ENCODE results near the gene TMEM42. TPM values are rescaled to one million over a fixed set of nuclear protein-coding genes. Genes with fewer than 3 reads are reported as not detected.

TMEM42 gene
- total RNA-seq, 1 experiment from 2014 or later: 12.7 TPM

GRCh38 chr3:44913868-44914468, 52.3 kb downstream of the TMEM42 start:
- intact Hi-C loops (cut with micrococcal nuclease; ENCODE audit: unreplicated experiment) (loop anchor here (5.0 kb wide), 1 partner anchor 382 kb away; no protein-coding TSS in a partner anchor), in situ Hi-C loops (cut with HindIII; ENCODE audit: low pct_unique_long_range_greater_than_20kb, low sequenced_read_pairs) (no loop called here)
- no peak overlapping the region for H3K27ac ChIP-seq (ENCODE audit: low read length)
- no peaks in the 10 kb centered on the region for H3K9me3 ChIP-seq (ENCODE audit: control insufficient read depth, insufficient read depth, low read depth, low read length)
- H3K4me3 ChIP-seq (ENCODE audit: low read depth in 2 of 2, low read length in 2 of 2): no peak overlapping the region
- no TSS peak for BruUV-seq (replicated peaks)
- peak in 1 of 2 experiments; percentile 67; a peak in 1 of 4 replicates for TF ChIP-seq REST (IDR thresholded peaks at IDR 0.05; ENCODE audit: insufficient read depth in 1 of 2, low read depth in 2 of 2, low read length in 1 of 2)
- no peak for TF ChIP-seq POLR2AphosphoS5 (IDR thresholded peaks at IDR 0.05; ENCODE audit: low read depth, low read length)
- TF ChIP-seq TCF7L2 (IDR thresholded peaks at IDR 0.05; ENCODE audit: low read depth, low read length): no peak
- no peak for TF ChIP-seq SIN3A (IDR thresholded peaks at IDR 0.05; ENCODE audit: borderline replicate concordance, insufficient read depth, low read depth, low read length)
- TF ChIP-seq CTCF (IDR thresholded peaks at IDR 0.05): peak; percentile 81
- H3K27me3 ChIP-seq (ENCODE audit: control insufficient read depth, insufficient read depth, low read length): no peaks in the 10 kb centered on the region
- POLR2A ChIA-PET: interaction anchor here (0.8 kb wide), 1 partner anchor 49 kb away, joined by 4 read pairs; no protein-coding TSS in a partner anchor
- H3K4me1 ChIP-seq (ENCODE audit: control insufficient read depth, insufficient read depth, low read length): no peaks in the 10 kb centered on the region
- ATAC-seq: peak; percentile 89
- peak; percentile 47 for DNase-seq (ENCODE audit: low read depth, low spot score)
- CTCF ChIA-PET: no interaction called here
- no peaks in the 10 kb centered on the region for H3K36me3 ChIP-seq (ENCODE audit: control insufficient read depth, insufficient read depth, low read length)

GRCh38 chr3:44914936-44915335, 53.2 kb downstream of the TMEM42 start:
- no TSS peak for BruUV-seq (replicated peaks)
- ATAC-seq (peak; percentile 80), DNase-seq (ENCODE audit: low read depth, low spot score) (no peak)
- in situ Hi-C loops (cut with HindIII; ENCODE audit: low pct_unique_long_range_greater_than_20kb, low sequenced_read_pairs) (no loop called here), intact Hi-C loops (cut with micrococcal nuclease; ENCODE audit: unreplicated experiment) (loop anchor here (5.0 kb wide), 1 partner anchor 383 kb away; no protein-coding TSS in a partner anchor)
- TF ChIP-seq SIN3A (IDR thresholded peaks at IDR 0.05; ENCODE audit: borderline replicate concordance, insufficient read depth, low read depth, low read length): no peak
- no peak for TF ChIP-seq REST (IDR thresholded peaks at IDR 0.05; ENCODE audit: insufficient read depth in 1 of 2, low read depth in 2 of 2, low read length in 1 of 2)
- no peak for TF ChIP-seq POLR2AphosphoS5 (IDR thresholded peaks at IDR 0.05; ENCODE audit: low read depth, low read length)
- no peak for TF ChIP-seq TCF7L2 (IDR thresholded peaks at IDR 0.05; ENCODE audit: low read depth, low read length)
- peak; percentile 52 for TF ChIP-seq CTCF (IDR thresholded peaks at IDR 0.05)
- H3K36me3 ChIP-seq (ENCODE audit: control insufficient read depth, insufficient read depth, low read length): no peaks in the 10 kb centered on the region
- ChIA-PET CTCF (interaction anchor here (0.6 kb wide), 2 partner anchors 375 to 382 kb away, joined by 3 to 5 read pairs; no protein-coding TSS in a partner anchor), POLR2A (interaction anchor here (0.8 kb wide), 1 partner anchor 50 kb away, joined by 4 read pairs; no protein-coding TSS in a partner anchor)
- H3K4me3 ChIP-seq (ENCODE audit: low read depth in 2 of 2, low read length in 2 of 2): no peak overlapping the region
- H3K27ac ChIP-seq (ENCODE audit: low read length): no peak overlapping the region
- H3K4me1 ChIP-seq (ENCODE audit: control insufficient read depth, insufficient read depth, low read length): no peaks in the 10 kb centered on the region
- H3K27me3 ChIP-seq (ENCODE audit: control insufficient read depth, insufficient read depth, low read length): no peaks in the 10 kb centered on the region
- no peaks in the 10 kb centered on the region for H3K9me3 ChIP-seq (ENCODE audit: control insufficient read depth, insufficient read depth, low read depth, low read length)
